Peyer's patch (tissue), 4 donors: Measurements from ENCODE around the gene KIAA2012. TPM values are rescaled to one million over a fixed set of nuclear protein-coding genes. Genes with fewer than 3 reads are reported as not detected.

ENCODE experiments used
- DNase-seq, 3 donors: peaks; one replicate each; pipeline ENCODE4 v3.0.0-alpha.2; 2017 to 2019
- H3K27ac ChIP-seq, 4 donors: fragments of 200-600 bp; sonication (generic); one replicate each; pipeline ENCODE4 v1.5.1; 2016 to 2019
- H3K27me3 ChIP-seq, 2 donors: fragments of 200-600 bp; sonication (generic); one replicate each; pipeline ENCODE4 v1.5.1; 2019
- H3K36me3 ChIP-seq, 3 donors: fragments of 200-600 bp; sonication (generic); one replicate each; pipeline ENCODE4 v1.5.1; 2016 to 2019
- H3K4me1 ChIP-seq, 4 donors: fragments of 200-600 bp; sonication (generic); one replicate each; pipeline ENCODE4 v1.5.1; 2016 to 2019
- H3K4me3 ChIP-seq, 4 donors: fragments of 200-600 bp; sonication (generic); 1 replicate in 3 of 4; 2 replicates in 1 of 4; pipeline ENCODE4 v1.5.1; 2016 to 2019; ENCODE audit warnings: mild to moderate bottlenecking in 1 of 4
- H3K9me3 ChIP-seq, 4 donors: fragments of 200-600 bp; sonication (generic); one replicate each; pipeline ENCODE4 v1.5.1; 2016 to 2019; ENCODE audit warnings: mild to moderate bottlenecking in 1 of 4
- POLR2A ChIP-seq, 2 donors: fragments of 450-650 bp; IDR thresholded peaks; one replicate each; pipeline ENCODE4 v1.5.1; 2017; ENCODE audit warnings: antibody characterized with exemption in 2 of 2, mild to moderate bottlenecking in 2 of 2, moderate library complexity in 2 of 2
- total RNA-seq, 4 donors: library from RNA; depleted of rRNA; stranded (reverse); fragments of >200 nt; gene quantifications; one replicate each; pipeline ENCODE4 v1.1.0, GENCODE V29; 2016
- TF ChIP-seq, protein P1 (sequence below), 6 experiments: fragments of 450-650 bp in 4 of 6; fragments of 200-600 bp in 2 of 6; sonication (generic) in 1 of 6; IDR thresholded peaks; one replicate each; pipeline ENCODE4 v1.5.1; 2017 to 2019; ENCODE audit warnings: antibody characterized with exemption in 6 of 6, mild to moderate bottlenecking in 3 of 6, moderate library complexity in 1 of 6

Gene KIAA2012
- total RNA-seq, 4 donors from 2014 or later = 0.27 TPM; not detected in 3

DNA sequence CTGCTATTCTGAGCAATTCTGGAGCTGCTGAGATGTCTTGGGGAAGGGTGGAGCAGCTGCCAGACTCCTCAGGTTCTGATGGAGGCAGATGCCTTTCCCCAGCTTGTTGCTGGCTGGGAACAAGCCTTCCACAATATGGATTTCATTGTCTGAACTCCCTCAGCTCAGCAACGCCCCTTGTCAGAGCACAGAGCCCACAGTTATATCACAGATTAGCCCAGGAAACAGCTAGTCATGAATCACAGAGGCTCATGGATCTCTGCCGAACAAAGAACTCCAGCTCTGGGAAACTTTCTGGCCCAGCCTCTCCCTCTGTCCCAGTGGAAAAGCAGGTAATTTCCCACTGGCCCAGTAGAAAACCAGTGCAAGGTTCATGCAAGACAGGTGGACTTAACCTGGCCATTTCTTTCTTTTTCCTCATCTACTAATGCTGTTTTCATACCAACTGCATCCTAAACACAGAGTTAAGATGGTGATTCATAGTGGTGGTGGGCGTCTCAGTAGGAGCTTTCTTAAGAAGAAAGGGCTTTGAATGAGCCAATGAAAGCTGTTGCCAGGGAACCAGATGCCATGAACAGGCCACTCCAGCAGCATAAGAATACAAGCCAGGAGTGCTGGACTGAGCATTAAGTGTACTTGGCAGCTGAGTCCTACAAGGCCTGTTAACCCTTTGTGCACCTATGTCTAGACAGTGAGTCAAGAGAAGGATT is 8.7 kb upstream of the KIAA2012 start:
- Histone ChIP-seq H3K4me1 (peaks cover 0 to 5% (median 0%) of the 10 kb centered on the region in 4 donors), H3K4me3 (no peak overlapping the region), H3K27ac (peak overlapping the region in 1 of 4 donors; percentile 38), H3K36me3 (no peaks in the 10 kb centered on the region), H3K9me3 (no peaks in the 10 kb centered on the region), H3K27me3 (no peaks in the 10 kb centered on the region)
- no peak for TF ChIP-seq POLR2A (IDR thresholded peaks at IDR 0.05)
- TF ChIP-seq, protein P1, sequence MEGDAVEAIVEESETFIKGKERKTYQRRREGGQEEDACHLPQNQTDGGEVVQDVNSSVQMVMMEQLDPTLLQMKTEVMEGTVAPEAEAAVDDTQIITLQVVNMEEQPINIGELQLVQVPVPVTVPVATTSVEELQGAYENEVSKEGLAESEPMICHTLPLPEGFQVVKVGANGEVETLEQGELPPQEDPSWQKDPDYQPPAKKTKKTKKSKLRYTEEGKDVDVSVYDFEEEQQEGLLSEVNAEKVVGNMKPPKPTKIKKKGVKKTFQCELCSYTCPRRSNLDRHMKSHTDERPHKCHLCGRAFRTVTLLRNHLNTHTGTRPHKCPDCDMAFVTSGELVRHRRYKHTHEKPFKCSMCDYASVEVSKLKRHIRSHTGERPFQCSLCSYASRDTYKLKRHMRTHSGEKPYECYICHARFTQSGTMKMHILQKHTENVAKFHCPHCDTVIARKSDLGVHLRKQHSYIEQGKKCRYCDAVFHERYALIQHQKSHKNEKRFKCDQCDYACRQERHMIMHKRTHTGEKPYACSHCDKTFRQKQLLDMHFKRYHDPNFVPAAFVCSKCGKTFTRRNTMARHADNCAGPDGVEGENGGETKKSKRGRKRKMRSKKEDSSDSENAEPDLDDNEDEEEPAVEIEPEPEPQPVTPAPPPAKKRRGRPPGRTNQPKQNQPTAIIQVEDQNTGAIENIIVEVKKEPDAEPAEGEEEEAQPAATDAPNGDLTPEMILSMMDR (IDR thresholded peaks at IDR 0.05) = no peak
- no peak for DNase-seq

DNA sequence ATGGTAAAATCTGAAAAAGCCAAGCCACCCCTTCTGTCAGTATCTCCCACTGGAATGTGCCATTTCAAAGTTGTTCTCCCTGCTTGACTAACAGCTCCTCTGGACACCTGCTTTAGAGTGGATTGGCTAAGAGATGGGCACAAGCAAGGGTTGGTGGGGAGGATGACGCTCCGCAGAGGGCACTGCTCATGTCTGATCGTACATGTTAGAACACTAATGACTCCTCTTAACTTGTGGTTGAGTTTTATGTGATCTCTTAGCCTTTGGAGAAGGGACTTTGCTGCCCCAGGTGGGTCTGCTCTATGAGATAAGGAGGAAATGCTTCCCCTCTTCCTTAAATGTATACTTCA is 8.2 kb upstream of the KIAA2012 start:
- Histone ChIP-seq H3K36me3 (no peaks in the 10 kb centered on the region), H3K4me3 (no peak overlapping the region), H3K27me3 (no peaks in the 10 kb centered on the region), H3K4me1 (peaks cover 0 to 9% (median 0%) of the 10 kb centered on the region in 4 donors), H3K9me3 (no peaks in the 10 kb centered on the region), H3K27ac (no peak overlapping the region)
- TF ChIP-seq, protein P1 (IDR thresholded peaks at IDR 0.05) = no peak
- no peak for DNase-seq

DNA sequence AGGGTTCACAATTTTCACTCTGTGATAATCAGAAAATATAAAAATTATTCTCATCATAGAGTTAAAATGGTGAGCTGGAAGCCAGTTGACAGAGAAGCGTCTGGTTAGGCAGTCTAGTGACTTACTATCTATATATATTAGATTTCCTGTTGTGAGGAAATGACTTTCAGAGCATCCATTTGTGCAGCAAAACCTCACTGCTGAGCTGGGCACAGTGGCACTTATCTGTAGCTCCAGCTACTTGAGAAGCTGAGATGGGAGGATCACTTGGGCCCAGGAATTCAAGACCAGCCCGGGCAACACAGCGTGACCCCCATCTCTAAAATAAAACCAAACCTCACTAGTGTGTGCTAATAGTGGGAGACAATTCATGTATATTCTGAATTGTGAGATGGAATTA is 7.2 kb upstream of the KIAA2012 start:
- Histone ChIP-seq H3K9me3 (no peaks in the 10 kb centered on the region), H3K36me3 (no peaks in the 10 kb centered on the region), H3K4me3 (no peak overlapping the region), H3K27me3 (no peaks in the 10 kb centered on the region), H3K4me1 (peaks cover 0 to 10% (median 0%) of the 10 kb centered on the region in 4 donors), H3K27ac (no peak overlapping the region)
- DNase-seq = no peak
- no peak for TF ChIP-seq POLR2A (IDR thresholded peaks at IDR 0.05)
- TF ChIP-seq, protein P1 (IDR thresholded peaks at IDR 0.05) = no peak

DNA sequence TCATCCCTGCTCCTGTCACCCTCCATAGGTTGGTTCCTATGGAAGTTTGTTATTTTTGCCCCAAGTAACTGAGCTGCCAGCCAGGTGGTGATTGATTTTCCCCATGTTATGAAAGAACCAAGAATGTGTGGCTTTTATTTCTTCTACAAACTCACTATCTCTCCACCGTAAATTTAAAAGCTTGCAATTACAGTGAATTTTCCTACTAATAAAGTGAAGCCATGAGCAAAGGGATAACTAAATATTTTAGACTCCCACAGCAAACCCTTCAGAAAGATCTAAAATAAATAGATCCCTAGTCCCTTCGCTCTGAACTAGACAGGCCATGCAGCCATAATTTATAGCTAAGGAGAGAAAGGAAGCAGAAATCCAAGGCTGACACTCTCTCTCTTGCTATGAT is 6.2 kb upstream of the KIAA2012 start:
- Histone ChIP-seq H3K36me3 (no peaks in the 10 kb centered on the region), H3K9me3 (no peaks in the 10 kb centered on the region), H3K27ac (no peak overlapping the region), H3K27me3 (no peaks in the 10 kb centered on the region), H3K4me3 (no peak overlapping the region), H3K4me1 (peaks cover 0 to 10% (median 0%) of the 10 kb centered on the region in 4 donors)
- TF ChIP-seq, protein P1 (IDR thresholded peaks at IDR 0.05) = no peak
- no peak for TF ChIP-seq POLR2A (IDR thresholded peaks at IDR 0.05)
- DNase-seq = no peak

DNA sequence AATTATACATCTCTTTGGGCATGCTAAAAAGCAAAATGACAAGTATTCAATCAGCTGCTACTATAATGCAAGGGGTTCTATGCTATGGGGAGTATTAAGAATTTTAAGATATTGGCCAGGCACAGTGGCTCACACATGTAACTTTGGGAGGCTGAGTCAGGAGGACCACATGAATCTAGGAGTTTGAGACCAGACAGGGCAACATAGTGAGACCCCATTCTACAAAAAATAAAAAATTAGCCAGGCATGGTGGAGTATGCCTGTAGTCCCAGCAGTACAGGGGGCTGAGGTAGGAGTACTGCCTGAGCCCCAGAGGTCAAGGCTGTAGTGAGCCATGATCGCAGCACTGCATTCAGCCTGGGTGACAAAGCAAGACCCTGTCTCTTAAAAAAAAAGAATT is 5.5 kb upstream of the KIAA2012 start:
- no peak for DNase-seq
- Histone ChIP-seq H3K9me3 (no peaks in the 10 kb centered on the region), H3K4me1 (peaks cover 0 to 10% (median 0%) of the 10 kb centered on the region in 4 donors), H3K27me3 (no peaks in the 10 kb centered on the region), H3K36me3 (no peaks in the 10 kb centered on the region), H3K27ac (no peak overlapping the region), H3K4me3 (no peak overlapping the region)
- TF ChIP-seq, protein P1 (IDR thresholded peaks at IDR 0.05) = no peak
- no peak for TF ChIP-seq POLR2A (IDR thresholded peaks at IDR 0.05)
